Measurements from ENCODE around the gene LIPE.

The LIPE gene

GRCh38 chr19:42375415-42376176 is 51.6 kb downstream of the LIPE start:
- DNase-seq, result no peak

GRCh38 chr19:42374826-42375376 is 52.3 kb downstream of the LIPE start:
- DNase-seq, result no peak

GRCh38 chr19:42370626-42371175 is 56.5 kb downstream of the LIPE start:
- no peak for DNase-seq

- no peak for DNase-seq
These were observed 57.1 kb downstream of the LIPE start for GRCh38 chr19:42370068-42370520.

GRCh38 chr19:42369433-42370067 is 57.6 kb downstream of the LIPE start:
- no peak for DNase-seq

GRCh38 chr19:42368765-42369164 is 58.4 kb downstream of the LIPE start:
- no peak for DNase-seq

GRCh38 chr19:42368360-42368759 is 58.8 kb downstream of the LIPE start:
- no peak for DNase-seq

GRCh38 chr19:42367929-42368328 is 59.3 kb downstream of the LIPE start:
- DNase-seq, result no peak

GRCh38 chr19:42366673-42367072 is 60.5 kb downstream of the LIPE start:
- DNase-seq, result no peak

- no peak for DNase-seq
These were observed 63.4 kb downstream of the LIPE start for GRCh38 chr19:42363614-42364346.

GRCh38 chr19:42362891-42363440 is 64.2 kb downstream of the LIPE start:
- no peak for DNase-seq

- DNase-seq, result no peak
These were observed 64.8 kb downstream of the LIPE start for GRCh38 chr19:42362342-42362741.

GRCh38 chr19:42361545-42361910 is 65.7 kb downstream of the LIPE start:
- no peak for DNase-seq

GRCh38 chr19:42360787-42361544 is 66.2 kb downstream of the LIPE start:
- DNase-seq, result no peak

GRCh38 chr19:42357290-42357689 is 69.9 kb downstream of the LIPE start:
- no peak for DNase-seq

GRCh38 chr19:42356686-42357085 is 70.5 kb downstream of the LIPE start:
- no peak for DNase-seq

GRCh38 chr19:42355896-42356295 is 71.3 kb downstream of the LIPE start:
- no peak for DNase-seq

- no peak for DNase-seq
These were observed 73.7 kb downstream of the LIPE start for GRCh38 chr19:42353341-42354015.

GRCh38 chr19:42352301-42353259 is 74.6 kb downstream of the LIPE start:
- DNase-seq, result no peak
